GM12878 (cell line): ENCODE data around the gene FRAS1. TPM values are rescaled to one million over a fixed set of nuclear protein-coding genes. Genes with fewer than 3 reads are reported as not detected.

ENCODE experiments used
- ATAC-seq: fragments of 200-7000 bp; cut with Tn5 transposase; 3 replicates; pipeline ENCODE4 v1.9.1; 2020; ENCODE audit warnings: mild to moderate bottlenecking, moderate library complexity
- BruUV-seq: library from RNA; stranded (reverse); fragments of 400-500 nt; replicated peaks from 2 replicates; lab custom pipeline; 2021; lab: Mats Ljungman, UMichigan
- CTCF ChIA-PET: fragments of 300-600 bp; sonication (Branson Sonifier 250); formaldehyde crosslinking; extraction: SDS; loops from one replicate; lab custom pipeline; 2021; ENCODE audit warnings: inconsistent platforms; lab: Yijun Ruan, JAX
- POLR2A ChIA-PET: fragments of 350-600 bp; formaldehyde crosslinking; extraction: SDS; loops from one replicate; lab custom pipeline; 2021; ENCODE audit warnings: inconsistent platforms; lab: Charles Lee
- RAD21 ChIA-PET: fragments of 300-600 bp; sonication (Branson Sonifier 250); formaldehyde crosslinking; loops from one replicate; lab custom pipeline; 2023; ENCODE audit warnings: antibody characterized with exemption; ENCODE audit not compliant: unreplicated experiment; lab: Charles Lee
- SMC1A ChIA-PET: fragments of 300-600 bp; sonication (Branson Sonifier 250); formaldehyde crosslinking; loops from one replicate; lab custom pipeline; 2023; ENCODE audit not compliant: unreplicated experiment, uncharacterized antibody; lab: Charles Lee
- DNase-seq: peaks from one replicate; pipeline ENCODE4 v3.0.0-alpha.2; 2011; ENCODE audit warnings: low read depth, low spot score
- FAIRE-seq: peaks from 3 replicates; lab custom pipeline; 2011; peaks lifted over from hg19 to GRCh38; lab: Jason Lieb, UNC
- H2AFZ ChIP-seq: 2 replicates; pipeline ENCODE4 v1.6.0; 2011; ENCODE audit warnings: low read depth, low read length, control low read depth; ENCODE audit not compliant: control insufficient read depth
- H3K27ac ChIP-seq: 2 replicates; pipeline ENCODE4 v1.5.1; 2011; ENCODE audit warnings: control low read depth; ENCODE audit not compliant: control insufficient read depth, insufficient read depth
- H3K27me3 ChIP-seq, 2 experiments: replicated peaks in 1 of 2; 2 replicates each; pipeline versions ENCODE4 v1.6.0 to v1.6.1; 2011; ENCODE audit warnings: low read length in 1 of 2; ENCODE audit not compliant: control insufficient read depth in 2 of 2, insufficient read depth in 2 of 2
- H3K36me3 ChIP-seq, 2 experiments: 2 replicates each; pipeline ENCODE4 v1.5.1; 2011; ENCODE audit warnings: low read length in 1 of 2; ENCODE audit not compliant: control insufficient read depth in 2 of 2, insufficient read depth in 2 of 2
- H3K4me1 ChIP-seq: 2 replicates; pipeline ENCODE4 v1.6.1; 2011; ENCODE audit warnings: mild to moderate bottlenecking, low read length, moderate library complexity, mixed read lengths; ENCODE audit not compliant: control insufficient read depth, insufficient read depth
- H3K4me2 ChIP-seq: 2 replicates; pipeline ENCODE4 v1.6.0; 2011; ENCODE audit warnings: control low read depth; ENCODE audit not compliant: control insufficient read depth, insufficient read depth
- H3K4me3 ChIP-seq: fragments of 200-600 bp; sonication (generic); 2 replicates; pipeline ENCODE4 v1.5.1; 2016
- H3K79me2 ChIP-seq: 2 replicates; pipeline ENCODE4 v1.6.0; 2011; ENCODE audit warnings: low read length; ENCODE audit not compliant: control insufficient read depth, insufficient read depth
- H3K9ac ChIP-seq: 2 replicates; pipeline ENCODE4 v1.8.0; 2011; ENCODE audit warnings: low read length, control low read depth, mixed read lengths; ENCODE audit not compliant: control insufficient read depth, insufficient read depth
- H3K9me3 ChIP-seq: replicated peaks from 3 replicates; pipeline ENCODE4 v1.5.1; 2011; ENCODE audit warnings: mild to moderate bottlenecking, low read length; ENCODE audit not compliant: control insufficient read depth, insufficient read depth
- H4K20me1 ChIP-seq: 2 replicates; pipeline ENCODE4 v1.6.0; 2011; ENCODE audit not compliant: control insufficient read depth, insufficient read depth
- ATF7 ChIP-seq: fragments of 450-650 bp; IDR thresholded peaks from 2 replicates; pipeline ENCODE4 v1.6.1; 2016; ENCODE audit warnings: low read depth, mild to moderate bottlenecking
- EP300 ChIP-seq, 2 experiments: fragments of 150-350 bp in 1 of 2; IDR thresholded peaks; 2 replicates each; pipeline ENCODE4 v1.6.1; 2011 to 2012; ENCODE audit warnings: low read depth in 2 of 2, low read length in 2 of 2, borderline replicate concordance in 1 of 2, improper control_type of control experiment in 1 of 2, inconsistent platforms in 1 of 2; ENCODE audit not compliant: control insufficient read depth in 1 of 2
- FOS ChIP-seq: IDR thresholded peaks from 3 replicates; pipeline ENCODE4 v1.6.1; 2011; ENCODE audit warnings: borderline replicate concordance; ENCODE audit not compliant: insufficient read length; ENCODE audit errors: extremely low read depth
- HCFC1 ChIP-seq: fragments of 150-350 bp; IDR thresholded peaks from 2 replicates; pipeline ENCODE4 v1.6.1; 2014; ENCODE audit warnings: low read length
- IKZF1 ChIP-seq: fragments of 450-650 bp; conservative IDR thresholded peaks from 2 replicates; pipeline ENCODE4 v1.6.1; 2017; ENCODE audit warnings: antibody characterized with exemption, mild to moderate bottlenecking
- IKZF2 ChIP-seq, 2 experiments: fragments of 450-650 bp; IDR thresholded peaks; 2 replicates each; pipeline ENCODE4 v1.6.1; 2017; ENCODE audit warnings: mild to moderate bottlenecking in 2 of 2, moderate library complexity in 2 of 2
- KAT2A ChIP-seq: conservative IDR thresholded peaks from 2 replicates; pipeline ENCODE4 v1.6.1; 2011; ENCODE audit warnings: low read depth, low read length; ENCODE audit not compliant: control insufficient read depth
- MEF2B ChIP-seq: fragments of 450-650 bp; IDR thresholded peaks from 2 replicates; pipeline ENCODE4 v1.6.1; 2018; ENCODE audit warnings: mild to moderate bottlenecking, moderate library complexity; ENCODE audit not compliant: partially characterized antibody, poor library complexity, severe bottlenecking
- MTA2 ChIP-seq: fragments of 450-650 bp; IDR thresholded peaks from 2 replicates; pipeline ENCODE4 v1.6.1; 2016; ENCODE audit warnings: low read depth, mild to moderate bottlenecking, moderate library complexity
- NBN ChIP-seq: fragments of 450-650 bp; IDR thresholded peaks from 2 replicates; pipeline ENCODE4 v1.6.1; 2016
- RBBP5 ChIP-seq: fragments of 200-600 bp; sonication (generic); conservative IDR thresholded peaks from 2 replicates; pipeline ENCODE4 v1.6.1; 2016
- SP1 ChIP-seq: IDR thresholded peaks from one replicate; pipeline ENCODE4 v1.6.1; 2011; ENCODE audit warnings: low read depth, low read length
- SPI1 ChIP-seq: IDR thresholded peaks from 2 replicates; pipeline ENCODE4 v1.6.1; 2011; ENCODE audit warnings: low read depth, mild to moderate bottlenecking, low read length, moderate library complexity, borderline replicate concordance; ENCODE audit not compliant: insufficient read depth
- TCF7 ChIP-seq: IDR thresholded peaks from 2 replicates; pipeline ENCODE4 v1.6.1; 2014; ENCODE audit warnings: antibody characterized with exemption, borderline replicate concordance
- ZNF384 ChIP-seq: IDR thresholded peaks from 2 replicates; pipeline ENCODE4 v1.6.1; 2012; ENCODE audit warnings: low read depth, mild to moderate bottlenecking, low read length, improper control_type of control experiment, borderline replicate concordance
- in situ Hi-C: fragments of 300-500 bp; cut with MboI; formaldehyde crosslinking; loops from 9 replicates; pipeline ENCODE4 v1.14.3; 2018; ENCODE audit warnings: mixed read lengths
- intact Hi-C: fragments of 100-400 bp; cut with micrococcal nuclease; formaldehyde crosslinking; loops from one replicate; pipeline ENCODE4 v1.14.2; 2022; ENCODE audit not compliant: unreplicated experiment
- polyA plus RNA-seq, 11 experiments: library from polyadenylated mRNA; depleted of rRNA in 4 of 11; unstranded in 6 of 11; stranded (reverse) in 5 of 11; fragments of >200 nt; fragmentation: Nextera tagmentation in 4 of 11; fragmentation: Illumina TruSeq in 1 of 11; extraction: Ambion mirVana in 4 of 11; extraction: Trizol in 1 of 11; gene quantifications; 1 replicate in 1 of 11; 2 replicates in 10 of 11; pipeline versions ENCODE4 v1.2.1 to v1.2.3, GENCODE V29; 2011 to 2016; ENCODE audit warnings: inconsistent platforms in 2 of 11, missing spikeins in 2 of 11, low read depth in 1 of 11
- total RNA-seq, 4 experiments: library from RNA; depleted of rRNA in 3 of 4; stranded (reverse); fragments of >200 nt in 3 of 4; fragmentation: Illumina TruSeq in 1 of 4; extraction: Trizol in 1 of 4; gene quantifications; 2 replicates each; pipeline versions ENCODE4 v1.2.1 to v1.2.3, GENCODE V29; 2013 to 2021
- TF ChIP-seq, protein P1 (sequence below): IDR thresholded peaks from 2 replicates; pipeline ENCODE4 v1.6.1; 2012; ENCODE audit warnings: improper control_type of control experiment, low read depth, low read length; ENCODE audit not compliant: insufficient replicate concordance
- TF ChIP-seq, protein P2 (sequence below): fragments of 450-650 bp; formaldehyde crosslinking; IDR thresholded peaks from 2 replicates; pipeline ENCODE4 v1.5.0; 2022; ENCODE audit warnings: mild to moderate bottlenecking, missing genetic modification characterization

FRAS1 gene
- total and polyA plus RNA-seq, 10 of the 15 experiments (the other 5 are each of a cell fraction or from before 2014, with no cell fraction given), result 0.08 to 11.7 (median 0.20) TPM

DNA sequence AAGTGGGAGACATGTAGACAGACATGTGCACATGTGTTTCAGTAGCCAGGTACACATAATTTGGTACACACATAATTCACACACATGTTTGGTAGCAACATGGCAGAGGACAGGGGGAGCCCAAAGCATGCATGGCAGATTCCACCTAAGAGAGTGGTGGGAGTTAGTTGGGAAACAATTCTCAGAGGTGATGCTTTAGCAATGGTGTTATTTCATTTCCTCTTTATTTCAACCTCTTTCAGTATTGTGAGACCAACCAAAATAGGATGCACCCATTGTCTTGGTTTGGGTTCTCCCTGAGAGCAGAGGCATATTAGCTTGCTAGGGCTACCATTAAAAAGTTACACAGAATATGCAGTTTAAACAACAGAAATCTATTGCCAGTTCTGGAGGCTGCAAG, 402.2 kb downstream of the FRAS1 start:
- no peaks in the 10 kb centered on the region for H3K4me1 ChIP-seq
- no peaks in the 10 kb centered on the region for H3K9me3 ChIP-seq
- no TSS peak for BruUV-seq
- no peak overlapping the region for H3K4me3 ChIP-seq
- ATAC-seq (peak; percentile 78), FAIRE-seq (no peak), DNase-seq (no peak)
- no peaks in the 10 kb centered on the region for H3K79me2 ChIP-seq
- CTCF ChIA-PET, result interaction anchor here (0.5 kb wide), 1 partner anchor 74 kb away, joined by 3 read pairs; no protein-coding TSS in a partner anchor
- no peaks in the 10 kb centered on the region for H4K20me1 ChIP-seq
- no peak overlapping the region for H3K4me2 ChIP-seq
- no peak overlapping the region for H3K27ac ChIP-seq
- POLR2A ChIA-PET, result no interaction called here
- intact Hi-C loops, result loop anchor here (10.0 kb wide), 1 partner anchor 405 kb away; no protein-coding TSS in a partner anchor
- no peak overlapping the region for H3K9ac ChIP-seq
- SMC1A ChIA-PET, result interaction anchor here (0.6 to 1.8 kb wide), 4 partner anchors 11 to 400 kb away, joined by 3 to 4 read pairs (median 3); no protein-coding TSS in a partner anchor
- in situ Hi-C loops, result no loop called here
- RAD21 ChIA-PET, result interaction anchor here (1.3 kb wide), 1 partner anchor 404 kb away, joined by 3 read pairs; no protein-coding TSS in a partner anchor
- no peaks in the 10 kb centered on the region for H3K27me3 ChIP-seq
- no peaks in the 10 kb centered on the region for H3K36me3 ChIP-seq
- no peak overlapping the region for H2AFZ ChIP-seq
- TF ChIP-seq RBBP5, result no peak
- no peak for TF ChIP-seq SP1
- peak; percentile 65 to 70; a peak in 2 of 4 replicates for TF ChIP-seq IKZF2 (IDR thresholded peaks at IDR 0.05)
- TF ChIP-seq MTA2, result peak; percentile 35; the same call in 1 of the 2 replicates
- TF ChIP-seq, protein P1, sequence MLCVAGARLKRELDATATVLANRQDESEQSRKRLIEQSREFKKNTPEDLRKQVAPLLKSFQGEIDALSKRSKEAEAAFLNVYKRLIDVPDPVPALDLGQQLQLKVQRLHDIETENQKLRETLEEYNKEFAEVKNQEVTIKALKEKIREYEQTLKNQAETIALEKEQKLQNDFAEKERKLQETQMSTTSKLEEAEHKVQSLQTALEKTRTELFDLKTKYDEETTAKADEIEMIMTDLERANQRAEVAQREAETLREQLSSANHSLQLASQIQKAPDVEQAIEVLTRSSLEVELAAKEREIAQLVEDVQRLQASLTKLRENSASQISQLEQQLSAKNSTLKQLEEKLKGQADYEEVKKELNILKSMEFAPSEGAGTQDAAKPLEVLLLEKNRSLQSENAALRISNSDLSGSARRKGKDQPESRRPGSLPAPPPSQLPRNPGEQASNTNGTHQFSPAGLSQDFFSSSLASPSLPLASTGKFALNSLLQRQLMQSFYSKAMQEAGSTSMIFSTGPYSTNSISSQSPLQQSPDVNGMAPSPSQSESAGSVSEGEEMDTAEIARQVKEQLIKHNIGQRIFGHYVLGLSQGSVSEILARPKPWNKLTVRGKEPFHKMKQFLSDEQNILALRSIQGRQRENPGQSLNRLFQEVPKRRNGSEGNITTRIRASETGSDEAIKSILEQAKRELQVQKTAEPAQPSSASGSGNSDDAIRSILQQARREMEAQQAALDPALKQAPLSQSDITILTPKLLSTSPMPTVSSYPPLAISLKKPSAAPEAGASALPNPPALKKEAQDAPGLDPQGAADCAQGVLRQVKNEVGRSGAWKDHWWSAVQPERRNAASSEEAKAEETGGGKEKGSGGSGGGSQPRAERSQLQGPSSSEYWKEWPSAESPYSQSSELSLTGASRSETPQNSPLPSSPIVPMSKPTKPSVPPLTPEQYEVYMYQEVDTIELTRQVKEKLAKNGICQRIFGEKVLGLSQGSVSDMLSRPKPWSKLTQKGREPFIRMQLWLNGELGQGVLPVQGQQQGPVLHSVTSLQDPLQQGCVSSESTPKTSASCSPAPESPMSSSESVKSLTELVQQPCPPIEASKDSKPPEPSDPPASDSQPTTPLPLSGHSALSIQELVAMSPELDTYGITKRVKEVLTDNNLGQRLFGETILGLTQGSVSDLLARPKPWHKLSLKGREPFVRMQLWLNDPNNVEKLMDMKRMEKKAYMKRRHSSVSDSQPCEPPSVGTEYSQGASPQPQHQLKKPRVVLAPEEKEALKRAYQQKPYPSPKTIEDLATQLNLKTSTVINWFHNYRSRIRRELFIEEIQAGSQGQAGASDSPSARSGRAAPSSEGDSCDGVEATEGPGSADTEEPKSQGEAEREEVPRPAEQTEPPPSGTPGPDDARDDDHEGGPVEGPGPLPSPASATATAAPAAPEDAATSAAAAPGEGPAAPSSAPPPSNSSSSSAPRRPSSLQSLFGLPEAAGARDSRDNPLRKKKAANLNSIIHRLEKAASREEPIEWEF, result no peak
- no peak for TF ChIP-seq ZNF384
- TF ChIP-seq EP300 (IDR thresholded peaks at IDR 0.05; ENCODE audit: borderline replicate concordance in 1 of 2, control insufficient read depth in 1 of 2, low read depth in 2 of 2, low read length in 2 of 2), result 0 out of 4 replicates have a peak, but pooled peaks of 1 of the 2 experiments have one; percentile 34
- no peak for TF ChIP-seq KAT2A
- TF ChIP-seq, protein P2, sequence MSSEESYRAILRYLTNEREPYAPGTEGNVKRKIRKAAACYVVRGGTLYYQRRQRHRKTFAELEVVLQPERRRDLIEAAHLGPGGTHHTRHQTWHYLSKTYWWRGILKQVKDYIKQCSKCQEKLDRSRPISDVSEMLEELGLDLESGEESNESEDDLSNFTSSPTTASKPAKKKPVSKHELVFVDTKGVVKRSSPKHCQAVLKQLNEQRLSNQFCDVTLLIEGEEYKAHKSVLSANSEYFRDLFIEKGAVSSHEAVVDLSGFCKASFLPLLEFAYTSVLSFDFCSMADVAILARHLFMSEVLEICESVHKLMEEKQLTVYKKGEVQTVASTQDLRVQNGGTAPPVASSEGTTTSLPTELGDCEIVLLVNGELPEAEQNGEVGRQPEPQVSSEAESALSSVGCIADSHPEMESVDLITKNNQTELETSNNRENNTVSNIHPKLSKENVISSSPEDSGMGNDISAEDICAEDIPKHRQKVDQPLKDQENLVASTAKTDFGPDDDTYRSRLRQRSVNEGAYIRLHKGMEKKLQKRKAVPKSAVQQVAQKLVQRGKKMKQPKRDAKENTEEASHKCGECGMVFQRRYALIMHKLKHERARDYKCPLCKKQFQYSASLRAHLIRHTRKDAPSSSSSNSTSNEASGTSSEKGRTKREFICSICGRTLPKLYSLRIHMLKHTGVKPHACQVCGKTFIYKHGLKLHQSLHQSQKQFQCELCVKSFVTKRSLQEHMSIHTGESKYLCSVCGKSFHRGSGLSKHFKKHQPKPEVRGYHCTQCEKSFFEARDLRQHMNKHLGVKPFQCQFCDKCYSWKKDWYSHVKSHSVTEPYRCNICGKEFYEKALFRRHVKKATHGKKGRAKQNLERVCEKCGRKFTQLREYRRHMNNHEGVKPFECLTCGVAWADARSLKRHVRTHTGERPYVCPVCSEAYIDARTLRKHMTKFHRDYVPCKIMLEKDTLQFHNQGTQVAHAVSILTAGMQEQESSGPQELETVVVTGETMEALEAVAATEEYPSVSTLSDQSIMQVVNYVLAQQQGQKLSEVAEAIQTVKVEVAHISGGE, result no peak
- no peak for TF ChIP-seq TCF7
- TF ChIP-seq SPI1, result peak; percentile 71; the same call in 1 of the 2 replicates
- peak; percentile 42 for TF ChIP-seq MEF2B
- TF ChIP-seq FOS, result no peak
- peak; percentile 53 for TF ChIP-seq IKZF1
- peak; percentile 41; the same call in 1 of the 2 replicates for TF ChIP-seq ATF7
- 0 out of 2 replicates have a peak, but pooled peaks have one; percentile 33 for TF ChIP-seq NBN
- no peak for TF ChIP-seq HCFC1
